ENCODE measurements around the gene DCC.

DNA sequence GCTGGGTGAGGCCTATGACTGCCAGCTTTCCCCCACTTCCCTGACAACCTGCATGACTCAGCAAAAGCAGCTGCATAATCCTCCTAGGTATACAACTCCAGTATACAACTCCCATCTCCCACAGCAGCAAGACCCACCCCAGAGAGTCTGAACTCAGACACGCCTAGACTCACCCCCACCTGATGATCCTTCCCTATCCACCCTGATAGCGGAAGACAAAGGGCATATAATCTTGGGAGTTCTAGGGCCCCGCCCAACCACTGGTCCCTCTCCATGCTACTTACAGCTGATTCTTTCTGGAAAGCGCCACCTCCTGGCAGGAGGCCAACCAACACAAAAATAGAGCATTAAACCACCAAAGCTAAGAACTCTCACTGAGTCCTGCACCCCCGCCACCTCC lies 296.5 kb downstream of the DCC start:
- no peak for TF ChIP-seq POLR2A (IDR thresholded peaks at IDR 0.05)
- TF ChIP-seq, protein P1, sequence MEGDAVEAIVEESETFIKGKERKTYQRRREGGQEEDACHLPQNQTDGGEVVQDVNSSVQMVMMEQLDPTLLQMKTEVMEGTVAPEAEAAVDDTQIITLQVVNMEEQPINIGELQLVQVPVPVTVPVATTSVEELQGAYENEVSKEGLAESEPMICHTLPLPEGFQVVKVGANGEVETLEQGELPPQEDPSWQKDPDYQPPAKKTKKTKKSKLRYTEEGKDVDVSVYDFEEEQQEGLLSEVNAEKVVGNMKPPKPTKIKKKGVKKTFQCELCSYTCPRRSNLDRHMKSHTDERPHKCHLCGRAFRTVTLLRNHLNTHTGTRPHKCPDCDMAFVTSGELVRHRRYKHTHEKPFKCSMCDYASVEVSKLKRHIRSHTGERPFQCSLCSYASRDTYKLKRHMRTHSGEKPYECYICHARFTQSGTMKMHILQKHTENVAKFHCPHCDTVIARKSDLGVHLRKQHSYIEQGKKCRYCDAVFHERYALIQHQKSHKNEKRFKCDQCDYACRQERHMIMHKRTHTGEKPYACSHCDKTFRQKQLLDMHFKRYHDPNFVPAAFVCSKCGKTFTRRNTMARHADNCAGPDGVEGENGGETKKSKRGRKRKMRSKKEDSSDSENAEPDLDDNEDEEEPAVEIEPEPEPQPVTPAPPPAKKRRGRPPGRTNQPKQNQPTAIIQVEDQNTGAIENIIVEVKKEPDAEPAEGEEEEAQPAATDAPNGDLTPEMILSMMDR (IDR thresholded peaks at IDR 0.05) = no peak
